HG03354 (cell line): Measurements from ENCODE around the gene NUP160.
A peak's percentile ranks its signal among the peaks of the same experiment; 100 is the strongest.
"Not testable (repeated sequence)": the region's sequence is repeated elsewhere in the genome, so short reads cannot be mapped to it uniquely, and the experiment has no call there.

ENCODE experiments used
- ATAC-seq: cut with Tn5 transposase; IDR thresholded peaks from one replicate; pipeline ENCODE4 v1.9.1; 2021; ENCODE audit warnings: mild to moderate bottlenecking; ENCODE audit not compliant: unreplicated experiment, poor library complexity, severe bottlenecking

Gene NUP160

DNA sequence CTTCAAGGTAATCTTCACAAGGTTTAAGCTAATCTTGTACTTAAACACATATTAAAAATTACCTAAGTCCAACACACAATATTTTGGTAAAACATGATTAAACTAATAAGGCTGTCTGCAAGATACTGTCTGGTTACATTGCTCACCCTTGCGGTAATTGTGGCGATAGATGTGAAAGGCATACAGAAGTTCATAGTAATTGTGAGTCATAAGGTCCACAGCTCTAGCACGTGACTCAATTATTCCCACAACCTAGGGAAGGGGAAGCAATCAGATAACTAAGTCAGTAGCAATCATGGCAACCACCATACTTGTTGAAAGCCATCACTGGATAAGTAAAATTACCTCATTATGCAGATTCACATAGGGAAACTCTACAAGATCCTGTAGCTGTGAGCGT is 50.5 kb downstream of the NUP160 start:
- ATAC-seq = no peak

DNA sequence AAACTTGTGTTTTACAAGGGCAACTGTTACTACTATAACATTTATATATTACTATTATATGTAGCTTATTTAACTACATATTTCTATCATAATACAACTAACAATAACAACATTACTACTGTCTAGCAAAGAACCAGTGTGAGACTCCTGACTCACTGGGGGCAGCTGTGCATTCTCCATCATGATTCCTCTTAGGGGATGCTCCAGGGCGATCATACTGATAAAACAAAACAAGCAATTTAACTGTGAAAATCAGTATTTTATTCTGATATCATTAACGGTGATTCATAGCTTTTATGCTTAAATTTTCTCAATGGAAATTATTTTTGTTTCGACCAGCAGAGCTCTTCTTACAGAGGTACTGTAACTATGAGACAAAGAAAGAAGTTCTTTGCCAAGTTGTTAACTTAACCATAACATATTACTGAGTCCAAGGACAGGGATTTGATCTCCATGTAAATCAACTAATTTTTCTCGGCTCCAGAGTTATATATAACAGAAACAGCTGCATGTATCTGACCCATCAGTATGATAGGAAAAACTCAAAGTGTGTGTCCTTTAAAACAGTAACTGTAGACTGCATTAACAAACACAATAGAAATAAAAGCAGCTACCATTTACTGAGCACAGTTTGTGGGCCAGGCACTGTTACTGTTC is 56.2 kb downstream of the NUP160 start:
- ATAC-seq = no peak

DNA sequence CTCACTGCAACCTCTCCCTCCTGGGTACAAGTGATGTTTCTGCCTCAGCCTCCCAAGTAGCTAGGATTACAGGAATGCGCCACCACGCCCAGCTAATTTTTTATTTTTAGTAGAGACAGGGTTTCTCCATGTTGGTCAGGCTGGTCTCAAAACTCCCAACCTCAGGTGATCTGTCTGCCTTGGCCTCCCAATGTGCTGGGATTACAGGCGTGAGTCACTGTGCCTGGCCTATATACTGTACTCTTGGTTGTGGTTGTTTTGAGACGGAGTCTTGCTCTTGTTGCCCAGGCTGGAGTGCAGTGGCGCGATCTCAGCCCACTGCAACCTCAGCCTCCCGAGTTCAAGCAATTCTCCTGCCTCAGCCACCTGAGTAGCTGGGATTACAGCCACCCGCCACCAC is 58.1 kb downstream of the NUP160 start:
- not testable (repeated sequence) for ATAC-seq

DNA sequence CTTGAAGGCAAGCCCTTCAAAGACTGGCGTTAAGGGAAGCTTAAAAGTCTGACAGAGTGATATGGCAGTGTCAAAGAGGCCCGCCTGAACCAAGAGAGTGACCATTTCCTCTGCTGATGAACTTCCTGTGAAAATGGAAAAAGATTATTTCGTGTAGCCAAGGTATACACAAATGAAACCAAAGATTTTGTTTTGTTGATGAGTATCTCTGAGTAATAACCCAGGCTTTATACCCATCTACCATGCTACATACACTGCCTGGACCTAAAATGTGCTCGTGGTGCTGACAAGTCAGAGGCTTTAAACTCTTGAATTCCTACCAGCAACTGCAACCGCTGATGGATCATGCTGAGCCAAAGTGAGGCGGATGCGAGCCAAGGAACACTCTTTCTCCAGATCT is 60.0 kb downstream of the NUP160 start:
- no peak for ATAC-seq

GRCh38 chr11:47786373-47786772 is 61.8 kb downstream of the NUP160 start:
- no peak for ATAC-seq

GRCh38 chr11:47784785-47785381 is 63.3 kb downstream of the NUP160 start:
- ATAC-seq = no peak

- no peak for ATAC-seq
These were observed 65.0 kb downstream of the NUP160 start for GRCh38 chr11:47783087-47783610.

DNA sequence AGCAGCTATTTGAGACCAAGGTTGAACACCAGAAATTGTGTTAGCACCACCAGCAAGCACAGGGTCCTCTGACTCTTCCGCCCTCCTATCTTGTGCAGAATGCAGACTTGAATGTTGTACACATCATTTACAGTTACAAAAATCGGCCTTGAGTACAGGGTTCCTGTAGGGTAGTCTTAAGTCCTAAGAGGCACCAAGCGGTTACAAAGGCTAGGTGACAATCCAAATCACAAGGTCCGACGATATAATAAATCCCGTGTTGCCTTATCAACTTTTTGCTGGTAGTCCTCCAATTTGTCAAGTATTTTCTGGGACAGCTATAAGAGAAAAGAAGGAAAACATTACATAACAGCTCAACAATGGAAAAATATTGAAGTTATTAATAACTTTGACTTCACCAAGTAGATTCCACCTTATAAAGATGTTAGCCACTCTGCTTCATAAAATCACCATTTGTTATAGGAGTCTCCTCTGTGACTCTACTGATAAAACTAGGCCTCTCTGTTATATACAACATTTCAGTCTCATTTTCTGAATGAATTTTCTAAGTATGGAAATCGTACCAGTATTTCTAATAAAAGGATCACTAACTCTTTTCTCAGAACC is 69.2 kb downstream of the NUP160 start:
- no peak for ATAC-seq

- no peak for ATAC-seq
These were observed 72.8 kb downstream of the NUP160 start for GRCh38 chr11:47775240-47775869.

- no peak for ATAC-seq
These were observed 74.3 kb downstream of the NUP160 start for GRCh38 chr11:47773882-47774281.

- ATAC-seq = not testable (repeated sequence)
These were observed 78.6 kb downstream of the NUP160 start for GRCh38 chr11:47769556-47769955.

GRCh38 chr11:47768101-47768612 is 80.0 kb downstream of the NUP160 start:
- ATAC-seq = no peak

DNA sequence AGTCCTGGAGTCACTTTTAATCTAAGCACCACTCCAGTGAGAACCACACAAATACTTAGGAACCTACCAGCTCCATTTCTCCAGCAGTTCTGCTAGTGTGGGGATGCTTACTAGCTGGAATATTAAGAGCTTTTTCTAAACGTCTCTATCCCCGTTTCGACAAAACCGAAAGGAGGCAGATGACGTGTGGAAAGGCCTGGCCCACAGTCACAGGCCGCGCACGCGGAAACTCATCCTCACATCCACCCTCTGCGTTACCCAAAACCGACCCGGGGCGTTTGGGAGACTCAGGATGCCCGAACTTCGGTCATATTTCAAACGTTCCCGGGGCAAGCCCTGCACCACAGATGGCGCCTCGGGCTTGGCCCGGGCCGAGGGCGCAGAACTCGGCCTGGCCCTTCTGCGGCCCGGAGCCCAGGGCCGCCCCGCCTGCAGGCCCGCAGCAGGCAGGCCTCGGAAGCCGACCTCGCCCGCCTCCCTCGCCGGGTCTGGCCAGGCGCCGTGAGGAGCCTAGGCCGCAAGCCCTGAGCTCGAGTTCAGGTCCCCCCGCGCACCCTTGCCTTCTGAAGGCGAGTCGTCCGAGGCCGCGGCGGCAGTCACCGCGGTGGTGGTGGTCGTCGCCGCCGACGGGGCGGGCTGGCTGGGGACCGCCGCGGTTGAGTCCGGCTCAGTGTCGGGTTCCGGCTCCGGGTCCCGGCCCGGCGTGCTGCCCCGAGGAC is 81.5 kb downstream of the NUP160 start:
- ATAC-seq = peak; percentile 42

GRCh38 chr11:47765086-47765485 is 83.1 kb downstream of the NUP160 start:
- no peak for ATAC-seq

GRCh38 chr11:47759291-47759690 is 88.9 kb downstream of the NUP160 start:
- ATAC-seq = not testable (repeated sequence)

DNA sequence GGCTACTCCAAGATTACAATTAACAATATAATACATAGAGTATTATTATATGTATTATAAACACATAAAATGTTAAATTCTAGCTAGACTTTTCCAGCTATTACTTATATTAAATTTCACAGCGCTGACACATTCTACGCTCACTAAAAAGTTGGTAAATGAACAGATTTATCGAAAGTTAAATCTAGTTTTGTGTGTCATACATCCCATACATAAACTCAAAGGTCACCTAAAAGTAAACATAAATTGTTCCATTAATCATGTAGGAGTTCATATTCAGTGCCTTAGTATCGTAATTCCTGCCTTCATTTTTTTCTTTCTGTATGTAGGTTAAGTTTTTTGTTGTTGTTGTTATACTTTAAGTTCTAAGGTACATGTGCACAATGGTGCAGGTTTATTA is 91.9 kb downstream of the NUP160 start:
- no peak for ATAC-seq

GRCh38 chr11:47750725-47751124 is 97.4 kb downstream of the NUP160 start:
- no peak for ATAC-seq

GRCh38 chr11:47742494-47742893 is 105.7 kb downstream of the NUP160 start:
- not testable (repeated sequence) for ATAC-seq

DNA sequence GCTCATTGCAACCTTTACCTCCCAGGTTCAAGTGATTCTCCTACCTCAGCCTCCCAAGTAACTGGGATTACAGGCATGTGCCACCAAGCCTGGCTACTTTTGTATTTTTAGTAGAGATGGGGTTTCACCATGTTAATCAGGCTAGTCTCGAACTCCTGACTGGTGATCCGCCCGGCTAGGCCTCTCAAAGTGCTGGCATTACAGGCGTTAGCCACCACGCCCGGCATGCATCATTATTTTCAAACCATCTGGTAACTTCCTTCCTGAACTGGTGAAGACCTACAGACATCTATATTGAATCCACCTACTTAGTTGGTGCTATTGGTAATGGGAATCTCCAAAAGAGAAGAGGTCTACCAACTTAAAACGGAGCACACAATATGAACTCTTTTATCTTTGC is 110.3 kb downstream of the NUP160 start:
- not testable (repeated sequence) for ATAC-seq

GRCh38 chr11:47732271-47732670 is 115.9 kb downstream of the NUP160 start:
- no peak for ATAC-seq
